ENCODE results near the gene ST6GALNAC3.

GRCh38 chr1:76093522-76094312, 19.2 kb downstream of the ST6GALNAC3 start:
- TF ChIP-seq, protein P1, sequence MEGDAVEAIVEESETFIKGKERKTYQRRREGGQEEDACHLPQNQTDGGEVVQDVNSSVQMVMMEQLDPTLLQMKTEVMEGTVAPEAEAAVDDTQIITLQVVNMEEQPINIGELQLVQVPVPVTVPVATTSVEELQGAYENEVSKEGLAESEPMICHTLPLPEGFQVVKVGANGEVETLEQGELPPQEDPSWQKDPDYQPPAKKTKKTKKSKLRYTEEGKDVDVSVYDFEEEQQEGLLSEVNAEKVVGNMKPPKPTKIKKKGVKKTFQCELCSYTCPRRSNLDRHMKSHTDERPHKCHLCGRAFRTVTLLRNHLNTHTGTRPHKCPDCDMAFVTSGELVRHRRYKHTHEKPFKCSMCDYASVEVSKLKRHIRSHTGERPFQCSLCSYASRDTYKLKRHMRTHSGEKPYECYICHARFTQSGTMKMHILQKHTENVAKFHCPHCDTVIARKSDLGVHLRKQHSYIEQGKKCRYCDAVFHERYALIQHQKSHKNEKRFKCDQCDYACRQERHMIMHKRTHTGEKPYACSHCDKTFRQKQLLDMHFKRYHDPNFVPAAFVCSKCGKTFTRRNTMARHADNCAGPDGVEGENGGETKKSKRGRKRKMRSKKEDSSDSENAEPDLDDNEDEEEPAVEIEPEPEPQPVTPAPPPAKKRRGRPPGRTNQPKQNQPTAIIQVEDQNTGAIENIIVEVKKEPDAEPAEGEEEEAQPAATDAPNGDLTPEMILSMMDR (IDR thresholded peaks at IDR 0.05), result no peak
- no peak for TF ChIP-seq POLR2A (IDR thresholded peaks at IDR 0.05)
